AG20443 (cell line): ENCODE measurements around the gene URI1.

Experiments
- DNase-seq: peaks from one replicate; pipeline ENCODE4 v3.0.0; 2012; ENCODE audit warnings: low spot score, mixed read lengths

The URI1 gene

DNA sequence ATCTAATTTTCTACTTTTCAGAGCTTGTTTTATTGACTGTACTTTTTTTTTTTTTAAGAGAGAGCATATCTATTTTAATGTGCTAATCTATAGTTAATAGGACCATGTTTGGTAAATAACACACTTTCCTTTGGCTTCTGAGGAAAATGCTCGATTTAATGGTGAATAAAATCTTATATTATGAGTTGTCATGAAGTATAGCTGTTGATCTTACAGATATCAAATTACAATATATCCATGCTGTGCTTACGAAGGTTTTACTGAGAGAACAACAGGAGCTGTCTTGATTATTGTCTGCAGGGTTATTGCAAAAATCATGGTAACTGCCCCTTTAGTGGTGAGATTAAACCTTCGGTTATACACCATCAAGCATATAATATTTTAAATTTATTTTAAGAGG lies 29.6 kb downstream of the URI1 start:
- DNase-seq, result no peak

DNA sequence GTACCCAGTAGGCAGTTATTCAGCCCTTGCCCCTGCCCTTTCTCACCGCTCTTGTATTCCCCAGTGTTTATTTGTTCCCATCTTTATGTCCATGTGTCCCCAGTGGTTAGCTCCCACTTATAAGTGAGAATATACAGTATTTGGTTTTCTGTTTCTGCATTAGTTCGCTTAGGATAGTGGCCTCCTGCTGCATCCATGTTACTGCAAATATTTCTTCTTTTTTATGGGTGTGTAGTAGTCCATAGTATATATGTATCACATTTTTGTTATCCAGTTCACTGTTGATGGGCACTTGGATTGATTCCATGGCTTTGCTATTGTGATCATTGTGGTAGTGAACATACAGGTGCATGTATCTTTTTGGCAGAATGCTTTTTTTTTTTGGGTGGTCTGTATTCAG lies 32.7 kb downstream of the URI1 start:
- no peak for DNase-seq

DNA sequence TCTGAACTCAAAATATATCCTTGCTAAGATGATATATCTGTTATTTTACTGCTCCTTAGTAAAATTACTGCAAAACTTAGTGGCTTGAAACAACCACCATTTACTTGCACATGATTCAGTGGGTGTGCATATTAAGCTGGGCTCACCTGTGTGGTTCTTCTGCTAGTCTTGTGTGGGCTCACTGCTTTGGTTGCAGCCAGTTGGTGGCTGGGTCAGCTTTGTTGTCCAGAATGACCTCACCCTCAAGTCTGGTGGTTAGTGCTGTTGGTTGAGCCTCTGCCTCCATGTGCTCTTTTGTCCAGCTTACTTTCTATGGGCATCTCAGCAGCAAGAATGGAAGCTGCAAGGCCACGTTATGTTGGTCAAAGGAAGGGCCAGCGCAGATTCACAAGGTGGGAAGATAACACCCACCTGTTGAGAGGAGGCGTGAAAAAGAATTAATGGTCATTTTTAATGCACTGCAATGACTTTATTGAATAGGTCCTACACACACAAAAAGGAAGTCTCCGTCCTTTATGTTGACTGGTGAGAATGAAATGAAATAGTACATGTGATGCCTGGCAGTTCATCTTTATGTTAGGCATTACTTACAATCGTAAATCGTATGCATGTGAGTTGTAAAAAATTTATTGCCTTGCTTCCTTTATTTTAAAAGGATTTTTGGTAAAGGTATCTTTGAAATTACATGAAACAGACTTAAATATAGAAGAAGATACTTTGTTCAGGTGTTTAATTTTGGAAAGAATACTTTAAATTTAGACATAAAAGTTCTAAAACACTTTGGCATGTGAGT lies 34.3 kb downstream of the URI1 start:
- no peak for DNase-seq

DNA sequence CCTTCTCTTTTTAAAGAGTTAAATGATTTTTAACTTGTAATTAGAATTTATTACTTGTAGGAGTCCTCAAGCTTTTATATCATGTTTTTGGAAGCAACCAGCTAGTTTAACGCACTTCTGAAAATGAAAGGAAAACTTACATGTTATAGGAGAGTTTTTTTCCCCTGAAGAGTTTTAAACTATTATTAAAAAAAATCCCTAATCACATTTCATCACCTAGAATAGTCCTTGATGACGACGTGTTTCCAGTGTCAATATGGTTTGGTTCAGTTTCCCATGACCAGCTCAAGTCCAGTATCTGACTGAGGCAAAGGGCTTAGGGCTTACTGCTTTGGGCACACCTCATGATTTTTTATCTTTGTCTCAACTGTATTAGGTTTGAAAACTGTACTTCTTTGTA lies 36.0 kb downstream of the URI1 start:
- DNase-seq, result no peak

DNA sequence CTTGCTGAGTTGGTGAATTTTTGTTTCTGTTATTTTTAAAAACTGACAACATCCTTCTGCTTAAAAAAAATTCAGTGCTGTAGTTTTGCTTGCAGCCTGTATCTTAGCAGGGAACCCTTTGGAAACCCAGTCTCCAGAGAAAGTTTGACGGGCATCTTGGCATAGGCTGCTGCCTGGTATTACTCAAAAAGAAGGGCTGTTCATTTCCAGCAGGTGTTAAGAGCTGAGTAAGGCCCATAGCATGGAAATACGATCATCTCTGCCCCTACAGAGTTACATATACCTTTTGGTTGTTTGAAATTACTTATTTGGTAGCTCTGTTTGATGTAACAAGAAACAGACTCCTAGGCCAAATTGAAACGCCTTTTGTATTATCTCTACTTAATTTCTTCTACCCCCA lies 41.5 kb downstream of the URI1 start:
- no peak for DNase-seq

DNA sequence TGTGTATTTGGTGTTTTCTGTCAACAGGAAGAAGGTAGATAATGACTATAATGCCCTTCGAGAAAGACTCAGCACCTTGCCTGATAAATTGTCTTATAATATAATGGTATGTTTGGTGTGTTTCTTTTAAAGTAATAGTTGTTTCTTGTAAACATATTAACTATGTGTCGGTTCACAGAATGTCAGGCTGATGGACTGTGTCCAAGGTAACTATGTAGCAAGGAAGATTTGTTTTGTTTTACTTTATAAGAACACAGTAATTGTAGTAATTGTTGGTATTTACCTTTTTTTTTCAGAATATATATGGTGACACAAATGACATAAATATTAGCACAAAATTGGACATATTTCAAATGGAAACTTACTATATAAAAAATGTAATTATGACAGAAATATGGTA lies 43.2 kb downstream of the URI1 start:
- DNase-seq, result no peak

DNA sequence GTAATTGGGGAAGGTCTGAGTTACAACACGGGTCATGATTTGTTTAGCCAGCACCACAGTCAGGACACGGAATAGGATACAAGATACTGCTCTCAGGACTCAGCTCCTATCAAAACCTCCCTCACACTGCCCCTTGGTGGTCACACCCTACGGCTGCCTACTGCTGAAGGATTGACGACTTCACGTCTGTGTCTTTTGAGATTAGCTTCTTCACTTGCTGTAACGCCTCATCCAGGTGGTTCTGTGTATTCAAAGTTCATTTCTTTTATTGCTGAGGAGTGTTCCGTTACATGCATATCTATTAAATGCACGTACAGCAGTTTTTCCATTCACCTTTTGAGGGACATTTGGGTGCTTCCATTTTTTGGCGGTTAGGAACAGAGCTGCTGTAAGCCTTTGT lies 46.3 kb downstream of the URI1 start:
- no peak for DNase-seq

DNA sequence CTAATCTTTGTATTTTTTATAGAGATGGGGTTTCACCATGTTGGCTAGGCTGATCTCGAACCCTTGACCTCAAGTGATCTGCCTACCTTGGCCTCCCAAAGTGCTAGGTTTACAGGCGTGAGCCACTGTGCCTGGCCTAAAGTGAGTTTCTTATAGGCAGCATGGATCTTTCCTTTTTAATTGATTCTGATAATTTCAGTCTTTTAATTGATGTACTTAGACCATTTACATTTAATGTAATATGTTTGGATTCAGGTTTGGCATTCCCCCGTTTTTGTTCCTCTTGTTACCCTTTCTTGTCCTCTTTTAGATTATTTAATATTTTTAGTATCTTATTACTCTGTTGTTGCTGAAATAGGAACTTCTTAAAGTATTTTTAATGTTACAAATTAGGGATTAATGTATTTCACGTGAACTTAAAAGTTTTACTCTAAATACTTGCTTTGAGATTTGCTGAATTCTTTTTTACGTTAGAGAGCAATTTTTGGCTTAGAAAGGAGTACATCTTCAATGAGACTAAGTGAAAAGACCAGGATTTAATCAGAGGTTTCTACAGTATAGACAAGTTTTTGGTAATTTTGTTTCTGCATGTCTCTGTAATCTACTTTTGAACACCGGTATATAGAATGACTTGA lies 50.3 kb downstream of the URI1 start:
- no peak for DNase-seq

DNA sequence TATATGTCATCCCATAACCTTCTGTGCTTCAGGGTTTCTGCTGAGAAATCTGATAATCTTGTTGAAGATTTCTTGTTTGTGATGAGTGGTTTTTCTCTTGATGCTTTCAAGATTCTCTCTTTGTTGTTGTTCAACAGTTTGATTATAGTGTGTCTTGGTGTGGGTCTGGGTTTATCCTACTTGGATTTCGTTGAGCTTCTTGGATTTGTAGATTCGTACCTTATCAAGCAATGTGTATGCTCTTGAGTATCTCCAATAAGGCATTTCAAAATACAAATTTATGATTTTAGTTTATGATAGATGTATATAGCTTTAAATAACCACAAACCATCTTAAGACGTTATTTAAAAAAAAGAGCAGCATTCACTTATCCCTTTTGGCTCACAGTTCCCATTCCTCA lies 57.5 kb downstream of the URI1 start:
- no peak for DNase-seq

DNA sequence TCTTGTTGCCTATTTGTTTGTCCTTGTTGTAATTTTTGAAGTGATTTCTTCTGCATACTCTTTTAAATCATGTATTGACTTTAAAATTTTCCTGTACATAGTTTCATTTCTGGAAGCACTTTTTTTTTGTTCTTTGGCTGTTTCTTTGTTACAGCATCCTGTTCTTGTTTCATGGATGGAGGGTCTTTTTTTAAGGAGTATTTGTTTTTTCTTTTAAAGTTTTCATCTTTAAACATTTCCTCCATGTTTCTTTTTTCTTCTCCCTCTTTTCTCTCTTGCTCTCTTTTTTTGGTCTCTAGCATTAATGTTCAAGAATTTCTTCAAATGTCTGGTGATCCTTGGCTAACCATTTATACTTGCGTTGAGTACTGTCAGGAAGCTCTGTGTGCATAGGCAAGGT lies 58.8 kb downstream of the URI1 start:
- DNase-seq, result no peak

DNA sequence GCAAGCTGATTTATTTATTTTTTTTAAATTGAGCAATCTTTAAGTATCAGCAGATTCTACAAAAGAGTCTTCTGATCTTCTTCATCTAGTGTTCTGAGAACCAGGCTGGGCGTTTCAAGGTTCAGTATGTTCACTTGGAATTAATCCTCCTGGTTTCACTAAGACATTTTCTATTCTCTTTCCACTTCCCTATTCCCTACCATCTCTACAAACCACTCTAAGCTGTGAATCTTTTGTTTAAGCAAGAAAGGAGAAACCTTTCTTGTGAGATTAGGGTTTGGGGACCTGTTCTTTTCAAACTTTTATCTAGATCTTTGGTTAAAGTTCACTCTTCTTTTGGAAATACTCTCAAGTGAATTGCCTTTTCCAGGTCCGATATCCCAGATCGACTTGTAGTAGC lies 59.3 kb downstream of the URI1 start:
- DNase-seq, result no peak

DNA sequence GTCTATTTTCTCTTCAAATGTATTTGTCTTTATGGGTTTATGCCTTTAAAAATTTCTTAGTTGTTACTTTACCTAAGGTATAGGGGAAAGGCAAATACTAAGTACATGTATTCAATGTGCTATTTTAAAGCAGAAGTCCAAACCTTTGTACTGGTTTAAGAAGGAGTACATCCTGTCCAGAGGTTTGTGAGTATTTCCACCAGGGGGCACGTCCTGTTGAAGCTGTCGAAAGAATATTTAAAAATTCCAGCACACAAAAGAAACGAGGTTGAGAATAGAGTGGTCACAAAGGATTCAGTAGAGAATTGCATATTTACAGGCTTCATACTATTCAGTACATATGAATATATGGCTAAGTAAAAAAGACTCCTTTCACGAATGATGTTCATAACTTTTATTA lies 59.8 kb downstream of the URI1 start:
- DNase-seq, result no peak

DNA sequence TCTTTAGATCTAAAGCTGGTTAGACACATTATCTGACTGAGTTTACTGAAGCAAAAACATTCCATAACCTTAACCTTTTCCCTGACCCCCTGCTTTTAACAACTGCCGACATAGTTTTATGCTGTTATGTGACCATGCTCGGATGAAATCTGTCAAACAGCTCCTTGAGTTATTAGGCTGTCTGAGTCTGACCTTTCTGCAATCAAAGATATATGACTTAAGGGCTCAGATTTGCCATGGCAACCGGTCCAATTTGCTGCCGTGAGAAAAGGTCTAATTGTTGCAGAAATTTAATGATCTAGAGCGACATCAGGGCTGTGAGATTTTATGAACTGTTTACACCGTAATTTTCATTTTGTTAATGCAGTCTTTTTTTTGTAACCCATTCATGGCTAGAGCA lies 61.8 kb downstream of the URI1 start:
- DNase-seq, result no peak

DNA sequence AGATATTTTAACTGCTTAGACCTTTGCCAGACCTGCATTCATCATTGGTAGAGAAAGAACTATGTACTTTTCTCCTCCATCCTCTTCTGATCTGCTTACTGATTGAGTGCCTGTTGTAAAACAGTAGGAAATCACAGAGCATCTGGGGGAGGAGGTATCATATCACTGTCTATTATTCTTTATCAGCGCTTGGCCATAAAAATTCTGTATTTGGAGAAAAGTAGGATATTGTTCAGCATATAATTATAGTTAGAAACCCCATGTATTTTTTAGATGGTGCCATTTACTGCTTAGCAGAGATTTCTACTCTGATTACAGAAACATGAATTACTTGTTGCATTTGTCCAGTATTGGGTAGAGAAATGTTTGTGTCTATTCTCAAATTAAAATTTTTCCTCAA lies 62.4 kb downstream of the URI1 start:
- DNase-seq, result no peak

DNA sequence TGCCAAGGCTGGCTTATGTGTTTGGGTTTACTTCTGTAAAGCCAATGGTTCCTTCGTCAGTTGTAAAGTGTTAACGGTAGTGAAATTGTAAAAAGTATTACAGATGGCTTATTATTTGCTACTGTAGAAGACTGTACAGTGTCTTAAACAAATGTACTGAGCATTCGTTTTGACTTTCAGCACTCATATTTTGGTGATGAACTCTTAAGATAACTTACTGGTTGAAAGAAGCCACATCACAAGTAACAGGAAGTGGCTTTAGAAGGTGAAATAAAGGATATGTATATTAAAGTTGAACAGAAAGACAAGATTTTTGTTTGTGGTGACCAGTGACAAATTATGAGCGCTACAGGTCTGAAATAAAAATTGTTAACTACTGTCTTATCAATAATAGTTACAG lies 64.2 kb downstream of the URI1 start:
- DNase-seq, result no peak

DNA sequence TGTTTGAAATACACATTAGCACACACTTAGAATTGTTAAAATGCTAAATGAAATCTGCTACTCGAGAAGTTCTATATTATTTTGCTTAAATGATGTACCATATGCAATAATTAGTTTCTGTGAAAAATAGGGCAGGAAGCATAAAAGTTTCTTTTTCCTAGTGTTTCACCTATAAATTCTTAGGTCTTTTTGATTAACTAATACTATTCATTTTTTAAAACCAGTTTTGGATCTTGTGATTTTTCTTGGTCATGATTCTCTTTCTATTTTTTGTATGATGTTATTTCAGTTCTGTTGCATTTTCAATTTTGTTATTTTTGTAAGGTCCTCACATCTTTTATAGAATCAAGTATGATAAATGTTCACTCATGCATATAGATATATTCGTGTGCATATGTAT lies 66.1 kb downstream of the URI1 start:
- no peak for DNase-seq

DNA sequence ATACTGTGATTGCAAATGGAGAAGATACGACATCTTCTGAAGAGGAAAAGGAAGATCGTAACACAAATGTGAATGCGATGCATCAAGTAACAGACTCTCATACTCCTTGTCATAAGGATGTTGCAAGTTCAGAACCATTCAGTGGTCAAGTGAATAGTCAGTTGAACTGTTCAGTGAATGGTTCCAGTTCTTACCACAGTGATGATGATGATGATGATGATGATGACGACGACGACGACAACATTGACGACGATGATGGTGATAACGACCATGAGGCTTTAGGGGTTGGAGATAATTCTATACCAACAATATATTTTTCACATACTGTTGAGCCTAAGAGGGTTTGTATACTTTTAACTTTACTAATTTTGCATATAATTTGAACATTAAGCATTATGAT lies 67.0 kb downstream of the URI1 start:
- DNase-seq, result no peak

DNA sequence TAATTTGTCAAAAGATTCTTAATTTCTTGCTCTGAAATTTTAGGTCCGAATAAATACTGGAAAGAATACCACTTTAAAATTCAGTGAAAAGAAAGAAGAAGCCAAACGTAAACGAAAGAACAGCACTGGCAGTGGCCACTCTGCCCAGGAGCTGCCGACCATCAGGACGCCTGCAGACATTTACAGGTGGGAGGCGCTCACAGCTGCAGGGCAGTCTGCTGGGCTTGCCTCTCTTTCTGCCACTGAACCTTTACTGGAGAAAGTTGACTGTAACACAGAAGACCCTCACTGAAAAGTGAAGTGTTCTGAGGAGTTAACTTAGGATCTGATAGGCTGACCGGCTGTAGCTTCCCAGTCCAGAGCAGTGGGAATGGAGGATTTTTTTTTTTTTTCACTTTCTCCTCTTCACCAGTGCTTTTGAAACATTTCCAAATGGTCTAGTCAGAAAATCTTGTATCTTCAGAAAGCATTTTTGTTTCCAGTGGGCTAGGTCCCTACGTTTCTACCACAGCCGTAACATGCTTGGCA lies 69.1 kb downstream of the URI1 start:
- DNase-seq, result peak; percentile 24

DNA sequence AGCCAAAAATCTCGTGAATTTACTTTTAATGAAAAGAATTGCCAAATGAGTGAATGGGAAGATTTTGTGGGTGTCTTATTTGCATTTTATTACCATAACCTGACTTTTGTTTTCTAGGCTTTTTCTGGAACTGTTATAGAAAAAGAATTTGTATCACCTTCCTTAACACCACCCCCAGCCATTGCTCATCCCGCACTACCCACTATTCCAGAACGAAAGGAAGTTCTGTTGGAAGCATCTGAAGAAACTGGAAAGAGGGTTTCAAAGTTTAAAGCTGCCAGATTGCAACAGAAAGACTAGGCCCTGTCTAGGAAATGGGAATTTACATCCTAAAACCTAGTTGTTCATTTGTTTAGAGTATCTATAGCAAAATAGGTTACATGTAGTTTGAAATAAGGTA lies 72.7 kb downstream of the URI1 start:
- no peak for DNase-seq

DNA sequence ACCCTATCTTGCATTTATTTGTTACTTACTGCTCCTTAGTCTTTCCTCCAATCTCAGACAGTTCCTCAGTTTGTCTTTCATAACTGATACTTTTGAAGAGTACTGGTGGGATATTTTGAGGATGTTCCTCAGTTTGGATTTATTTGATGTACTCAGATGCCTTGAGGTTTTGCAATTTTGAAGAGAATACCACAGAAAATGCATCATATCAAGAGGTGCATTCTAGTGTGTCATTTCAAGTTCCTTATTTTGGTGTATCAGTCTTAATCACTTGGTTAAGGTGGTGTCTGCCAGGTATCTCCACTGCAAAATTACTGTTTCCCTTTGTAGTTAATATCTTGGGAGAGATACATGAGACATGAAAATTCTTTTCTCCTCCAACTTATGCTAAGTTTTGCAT lies 75.1 kb downstream of the URI1 start:
- no peak for DNase-seq

DNA sequence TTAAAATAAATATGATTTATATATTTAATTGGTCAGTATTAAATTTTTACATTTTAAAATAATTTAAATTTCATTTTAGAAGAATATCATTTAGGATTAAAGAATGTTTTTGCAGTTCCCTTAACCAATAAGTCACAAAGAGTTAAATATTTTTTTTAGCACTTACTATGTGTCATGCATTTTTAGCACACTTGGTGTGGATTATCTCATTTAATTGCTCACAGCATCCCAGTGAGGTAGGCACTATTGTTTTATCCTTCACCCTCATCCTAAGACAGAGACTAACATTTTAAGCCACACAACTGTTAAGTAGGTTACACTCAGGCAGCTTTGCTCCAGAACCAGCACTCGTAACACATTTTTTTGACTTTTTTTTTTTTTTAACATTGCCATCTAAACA lies 78.2 kb downstream of the URI1 start:
- no peak for DNase-seq

DNA sequence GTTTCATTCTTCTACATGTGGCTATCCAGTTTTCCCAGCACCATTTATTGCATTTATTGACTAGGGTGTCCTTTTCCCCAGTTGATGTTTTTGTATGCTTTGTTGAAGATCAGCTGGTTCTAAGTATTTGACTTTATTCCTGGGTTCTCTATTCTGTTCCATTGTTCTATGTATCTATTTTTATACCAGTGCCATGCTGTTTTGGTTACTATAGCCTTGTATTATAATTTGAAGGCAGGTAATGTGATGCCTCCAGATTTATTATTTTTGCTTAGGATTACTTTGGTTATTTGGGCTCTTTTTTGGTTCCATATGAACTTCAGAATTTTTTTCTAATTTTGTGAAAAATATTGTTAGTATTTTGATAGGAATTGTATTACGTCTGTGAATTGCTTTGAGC lies 80.6 kb downstream of the URI1 start:
- DNase-seq, result no peak

DNA sequence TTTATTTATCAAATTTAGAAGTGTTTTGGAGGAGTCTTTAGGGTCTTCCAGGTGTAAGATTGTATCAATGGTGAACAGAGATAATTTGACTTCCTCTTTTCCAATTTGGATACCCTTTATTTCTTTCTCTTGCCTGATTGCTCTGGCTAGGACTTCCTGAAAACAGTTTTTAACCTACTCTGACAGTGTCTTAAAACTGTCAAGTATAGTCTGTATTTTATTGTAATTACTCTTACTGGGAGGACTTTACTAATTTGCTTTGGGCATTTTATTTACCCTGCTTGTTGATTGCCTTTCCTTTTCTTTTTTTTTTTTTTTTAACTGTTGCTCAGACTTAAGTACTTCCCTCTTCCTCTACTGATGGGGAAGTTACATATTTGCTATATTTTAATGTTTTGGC lies 81.3 kb downstream of the URI1 start:
- DNase-seq, result no peak

DNA sequence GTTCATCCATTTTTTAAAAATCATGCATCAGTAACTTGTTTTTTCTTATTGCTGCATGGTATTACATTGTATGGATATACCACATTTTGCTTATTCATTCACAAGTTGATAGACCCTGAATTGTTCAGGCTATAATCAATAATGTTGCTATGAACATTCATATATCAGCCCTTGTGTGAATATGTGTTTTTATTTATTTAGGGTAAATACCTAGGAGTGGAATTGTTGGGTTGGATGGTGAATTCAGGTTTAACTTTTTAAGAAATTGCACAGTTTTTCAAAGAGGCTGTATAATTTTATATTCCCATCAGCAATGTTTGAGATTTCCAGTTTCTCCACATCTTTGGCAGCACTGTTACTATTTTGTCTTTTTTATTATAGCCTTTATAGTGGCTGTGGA lies 82.1 kb downstream of the URI1 start:
- DNase-seq, result no peak
